VCaP (cell line): ENCODE measurements around the gene POLR2L.

Experiments used
- H3K27ac ChIP-seq: fragments of 450-650 bp; 2 replicates; pipeline ENCODE4 v1.5.1; 2017
- TF ChIP-seq, protein P1 (sequence below): fragments of 450-650 bp; conservative IDR thresholded peaks from 2 replicates; pipeline ENCODE4 v1.5.1; 2017; ENCODE audit warnings: mild to moderate bottlenecking, moderate library complexity

Gene POLR2L

DNA sequence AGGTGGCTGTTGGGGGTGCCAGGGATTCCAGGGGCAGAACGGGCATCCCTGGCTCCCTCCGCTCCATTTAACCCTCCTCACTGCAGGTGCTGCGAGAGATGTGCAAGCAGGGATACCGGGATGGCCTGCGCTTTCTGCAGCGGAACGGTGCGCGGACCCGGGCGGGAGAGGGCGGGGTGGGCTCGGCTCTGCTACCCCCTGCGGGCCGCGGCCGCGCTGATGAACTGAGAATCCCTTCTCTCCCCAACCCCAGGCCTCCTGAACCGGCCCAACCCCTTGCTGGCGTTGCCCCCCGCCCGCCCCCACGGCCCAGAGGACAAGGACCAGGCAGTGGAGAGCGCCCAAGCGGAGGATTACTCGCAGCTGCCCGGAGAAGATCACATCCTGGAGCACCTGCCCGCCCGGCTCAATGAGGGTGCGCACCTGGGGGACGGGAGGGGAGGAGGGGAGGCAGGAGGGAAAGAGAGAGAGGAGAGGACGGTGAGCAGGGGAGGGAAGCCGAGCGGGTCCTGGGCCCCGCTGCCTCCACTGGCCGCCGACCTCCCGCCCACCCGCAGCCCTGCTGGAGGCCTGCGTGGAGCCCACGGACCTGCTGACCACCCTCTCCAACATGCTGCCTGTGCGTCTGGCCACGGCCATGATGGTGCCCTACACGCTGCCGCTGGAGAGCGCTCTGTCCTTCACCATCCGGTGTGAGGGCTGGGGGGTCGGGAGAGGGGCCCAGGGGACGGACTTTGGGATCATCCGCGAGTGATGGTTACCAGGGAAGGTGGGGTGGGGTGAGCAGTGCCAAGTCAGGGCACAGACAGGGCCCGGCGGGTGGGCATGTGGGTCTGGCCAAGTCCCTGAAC lies 18.7 kb downstream of the POLR2L start:
- TF ChIP-seq, protein P1, sequence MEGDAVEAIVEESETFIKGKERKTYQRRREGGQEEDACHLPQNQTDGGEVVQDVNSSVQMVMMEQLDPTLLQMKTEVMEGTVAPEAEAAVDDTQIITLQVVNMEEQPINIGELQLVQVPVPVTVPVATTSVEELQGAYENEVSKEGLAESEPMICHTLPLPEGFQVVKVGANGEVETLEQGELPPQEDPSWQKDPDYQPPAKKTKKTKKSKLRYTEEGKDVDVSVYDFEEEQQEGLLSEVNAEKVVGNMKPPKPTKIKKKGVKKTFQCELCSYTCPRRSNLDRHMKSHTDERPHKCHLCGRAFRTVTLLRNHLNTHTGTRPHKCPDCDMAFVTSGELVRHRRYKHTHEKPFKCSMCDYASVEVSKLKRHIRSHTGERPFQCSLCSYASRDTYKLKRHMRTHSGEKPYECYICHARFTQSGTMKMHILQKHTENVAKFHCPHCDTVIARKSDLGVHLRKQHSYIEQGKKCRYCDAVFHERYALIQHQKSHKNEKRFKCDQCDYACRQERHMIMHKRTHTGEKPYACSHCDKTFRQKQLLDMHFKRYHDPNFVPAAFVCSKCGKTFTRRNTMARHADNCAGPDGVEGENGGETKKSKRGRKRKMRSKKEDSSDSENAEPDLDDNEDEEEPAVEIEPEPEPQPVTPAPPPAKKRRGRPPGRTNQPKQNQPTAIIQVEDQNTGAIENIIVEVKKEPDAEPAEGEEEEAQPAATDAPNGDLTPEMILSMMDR: no peak
- H3K27ac ChIP-seq: peak overlapping the region; percentile 95

DNA sequence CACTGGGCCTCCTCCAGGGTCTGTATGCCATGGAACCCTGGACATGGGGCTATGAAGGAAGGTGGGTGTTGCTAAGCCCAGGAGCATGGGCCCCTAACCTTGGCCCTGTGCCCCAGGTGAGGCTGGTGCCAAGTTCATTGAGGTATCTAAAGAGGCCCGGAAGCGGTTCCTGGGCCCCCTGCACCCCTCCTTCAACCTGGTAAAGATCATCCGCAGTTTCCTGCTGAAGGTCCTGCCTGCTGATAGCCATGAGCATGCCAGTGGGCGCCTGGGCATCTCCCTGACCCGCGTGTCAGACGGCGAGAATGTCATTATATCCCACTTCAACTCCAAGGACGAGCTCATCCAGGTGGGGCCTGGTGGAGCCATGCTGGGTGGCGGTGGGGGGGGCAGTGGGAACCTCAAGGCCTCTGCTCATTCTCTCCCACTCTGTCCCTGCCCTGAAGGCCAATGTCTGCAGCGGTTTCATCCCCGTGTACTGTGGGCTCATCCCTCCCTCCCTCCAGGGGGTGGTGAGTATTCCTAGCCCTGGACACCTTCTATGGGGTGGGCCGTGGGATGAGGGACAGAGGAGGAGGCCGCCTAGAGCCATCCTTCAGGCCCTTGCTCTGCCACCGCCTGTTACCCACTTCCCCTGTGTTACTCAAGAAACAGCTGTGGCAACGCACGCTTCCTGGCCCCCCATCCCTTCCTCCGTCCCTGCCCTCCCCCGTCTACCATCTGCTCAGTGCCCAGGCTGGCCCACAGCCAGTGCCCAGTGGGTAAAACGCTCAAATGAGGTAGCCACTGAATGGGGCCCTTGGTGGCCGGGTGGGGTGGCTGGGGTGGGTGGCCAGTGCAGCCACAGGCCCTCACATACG lies 20.6 kb downstream of the POLR2L start:
- peak overlapping the region; percentile 95 for H3K27ac ChIP-seq
- TF ChIP-seq, protein P1: no peak

DNA sequence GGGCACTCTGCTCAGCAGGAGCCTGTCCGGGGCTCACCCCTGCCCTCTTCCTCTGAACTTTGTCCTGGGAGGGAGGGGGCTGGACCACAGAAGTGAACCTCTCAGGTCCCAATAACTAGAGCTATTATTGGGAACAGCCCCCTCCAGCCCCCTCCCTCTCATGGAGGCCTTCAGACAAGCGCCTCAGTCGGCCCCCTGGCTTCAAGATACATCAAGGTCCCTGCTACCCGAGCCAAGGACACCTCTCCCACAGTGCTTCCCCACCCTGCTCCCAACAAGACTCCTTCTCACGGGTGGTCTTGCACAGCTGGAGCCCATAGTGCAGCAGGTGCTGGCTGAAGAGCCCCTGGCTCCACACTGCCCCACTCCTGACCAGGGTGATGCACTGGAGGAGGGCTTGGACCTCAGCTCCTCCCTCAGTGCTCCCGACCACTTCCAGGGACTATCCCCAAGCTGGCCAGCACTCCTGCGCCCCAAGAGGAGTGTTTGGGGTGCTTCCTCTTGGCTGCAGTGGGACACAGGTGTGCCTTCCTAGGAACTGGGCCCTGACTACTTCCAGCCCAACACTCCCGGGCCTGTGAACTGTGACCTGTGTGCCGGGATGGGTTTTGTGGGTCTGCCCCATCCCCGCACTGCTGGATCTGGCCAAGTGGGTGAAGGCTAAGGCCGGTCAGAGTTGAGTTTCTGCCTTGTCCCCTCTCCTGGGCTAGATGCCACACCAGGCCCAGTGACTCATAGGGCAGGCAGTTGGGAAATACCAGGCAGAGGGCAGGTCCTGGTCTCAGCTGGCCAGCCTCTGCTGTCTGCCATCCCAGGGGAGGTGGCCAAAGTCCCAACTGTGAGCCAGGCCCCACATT lies 21.4 kb downstream of the POLR2L start:
- peak overlapping the region; percentile 95 for H3K27ac ChIP-seq
- TF ChIP-seq, protein P1: no peak

DNA sequence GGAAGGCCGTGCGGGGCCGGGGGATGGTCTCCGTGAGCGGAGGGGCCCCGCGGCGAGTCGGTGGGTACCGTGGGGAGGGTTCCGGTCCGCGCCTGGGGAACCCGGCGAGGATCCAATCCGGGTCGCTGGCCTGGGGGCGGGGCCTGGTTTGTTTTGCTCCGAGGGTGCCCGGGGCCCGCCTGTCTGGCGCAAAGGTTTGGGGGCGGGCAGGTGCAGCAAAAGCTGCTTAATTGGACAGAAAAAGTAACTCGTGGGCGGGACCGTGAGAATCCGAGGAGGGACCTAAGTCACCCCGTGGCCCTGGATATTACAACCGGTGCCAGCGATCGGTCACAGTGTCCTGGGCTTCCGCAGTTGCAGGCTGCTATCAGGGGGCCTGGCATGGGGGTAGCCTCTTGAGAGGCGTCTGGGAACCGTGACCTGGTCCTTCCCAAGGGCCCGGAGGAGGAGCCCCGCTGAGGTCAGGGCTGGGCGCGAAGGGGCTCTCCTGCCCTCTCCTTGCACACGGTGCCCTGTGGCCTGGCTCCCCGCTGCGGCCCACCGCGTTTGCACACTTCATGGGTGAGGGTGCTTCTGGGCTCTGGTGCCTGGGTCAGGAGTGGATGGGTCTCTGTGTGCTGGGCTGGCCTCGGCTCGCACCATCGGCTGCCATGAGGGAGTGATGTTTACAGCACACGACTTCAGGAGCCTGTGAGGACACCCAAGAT lies 22.2 kb downstream of the POLR2L start:
- H3K27ac ChIP-seq: peak overlapping the region; percentile 95
- TF ChIP-seq, protein P1: no peak

DNA sequence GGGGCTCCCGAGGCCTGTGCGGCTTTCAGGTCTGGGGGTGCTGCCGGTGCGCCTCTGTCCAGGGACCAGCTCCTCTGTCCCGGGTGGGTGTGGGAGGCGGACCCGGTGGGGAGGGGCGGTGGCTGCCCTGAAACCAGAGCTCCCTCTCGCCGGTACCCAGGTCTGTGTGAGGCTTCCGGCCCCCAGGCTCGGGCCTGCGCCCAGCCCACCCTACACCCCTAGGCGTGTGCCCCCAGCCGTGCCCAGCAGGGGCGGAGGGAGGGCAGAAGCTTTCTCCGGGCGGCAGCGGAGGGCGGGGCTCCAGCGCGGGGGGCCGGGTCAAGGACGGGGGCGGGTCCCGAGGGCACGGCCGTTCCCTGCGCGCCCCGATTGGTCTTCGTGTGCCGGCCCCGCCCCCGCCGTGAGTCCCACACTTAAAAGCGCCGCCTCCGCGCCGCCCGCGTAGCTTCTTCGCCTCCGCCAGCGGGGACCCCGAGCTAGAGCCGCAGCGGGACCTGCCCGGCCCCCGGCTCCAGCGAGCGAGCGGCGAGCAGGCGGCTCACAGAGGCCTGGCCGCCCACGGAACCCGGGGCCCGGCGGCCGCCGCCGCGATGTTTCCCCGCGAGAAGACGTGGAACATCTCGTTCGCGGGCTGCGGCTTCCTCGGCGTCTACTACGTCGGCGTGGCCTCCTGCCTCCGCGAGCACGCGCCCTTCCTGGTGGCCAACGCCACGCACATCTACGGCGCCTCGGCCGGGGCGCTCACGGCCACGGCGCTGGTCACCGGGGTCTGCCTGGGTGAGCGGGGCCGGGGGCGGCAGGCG lies 23.0 kb downstream of the POLR2L start:
- TF ChIP-seq, protein P1: peak; percentile 17; the same call in 1 of the 2 replicates
- H3K27ac ChIP-seq: peak overlapping the region; percentile 95

DNA sequence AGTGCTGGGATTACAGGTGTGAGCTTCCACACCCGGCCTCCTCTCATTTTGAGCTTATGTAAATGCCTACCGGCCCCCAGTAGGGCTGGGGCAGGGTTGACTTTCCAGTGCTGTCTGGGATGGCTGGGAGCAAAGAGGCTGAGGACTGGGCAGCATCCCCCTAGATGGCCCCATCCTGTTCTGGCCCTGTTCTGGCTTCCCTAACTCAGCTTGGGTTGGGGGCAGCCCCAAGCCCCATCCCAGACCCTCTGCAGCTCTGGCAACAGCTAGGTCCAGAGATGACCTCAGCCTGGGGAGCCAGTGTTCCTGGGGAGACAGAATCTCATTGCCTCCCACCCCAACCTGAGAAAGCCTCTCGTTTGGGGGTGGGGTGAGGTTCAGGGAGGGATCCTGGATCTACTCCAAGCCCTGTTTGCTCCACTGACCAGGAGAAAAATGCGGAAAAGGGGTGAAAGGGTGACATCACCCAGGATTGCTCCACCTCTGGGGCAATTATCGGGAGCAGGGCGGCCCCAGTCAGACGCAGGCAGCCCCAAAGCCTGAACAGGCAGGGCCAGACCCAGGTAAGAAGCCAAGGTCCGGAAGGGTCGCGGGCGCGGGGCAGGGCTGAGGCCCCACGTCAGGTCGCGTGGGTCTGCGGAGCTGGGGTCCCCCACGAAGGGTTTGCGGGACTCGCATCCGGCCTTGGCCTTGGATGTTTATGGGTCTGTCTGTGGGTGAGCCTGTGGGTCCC lies 23.8 kb downstream of the POLR2L start, which contains the start of gene PNPLA2:
Gene PNPLA2, plus strand, starts transcription at position 519 of the 733 bp plus-strand sequence. CDS start 805 bp downstream, outside the sequence.
- H3K27ac ChIP-seq: peak within 1 kb of the TSS; percentile 95
- TF ChIP-seq, protein P1: no peak
